ENCODE results near the gene MTUS2. TPM values are rescaled to one million over a fixed set of nuclear protein-coding genes. Genes with fewer than 3 reads are reported as not detected.
"Not testable (repeated sequence)": the region's sequence is repeated elsewhere in the genome, so short reads cannot be mapped to it uniquely, and the experiment has no call there.

The MTUS2 gene
- total and polyA plus RNA-seq, 10 of the 15 experiments (the other 5 are each of a cell fraction or from before 2014, with no cell fraction given) = under 0.01 to 0.05 (median 0.02) TPM; not detected in 6

DNA sequence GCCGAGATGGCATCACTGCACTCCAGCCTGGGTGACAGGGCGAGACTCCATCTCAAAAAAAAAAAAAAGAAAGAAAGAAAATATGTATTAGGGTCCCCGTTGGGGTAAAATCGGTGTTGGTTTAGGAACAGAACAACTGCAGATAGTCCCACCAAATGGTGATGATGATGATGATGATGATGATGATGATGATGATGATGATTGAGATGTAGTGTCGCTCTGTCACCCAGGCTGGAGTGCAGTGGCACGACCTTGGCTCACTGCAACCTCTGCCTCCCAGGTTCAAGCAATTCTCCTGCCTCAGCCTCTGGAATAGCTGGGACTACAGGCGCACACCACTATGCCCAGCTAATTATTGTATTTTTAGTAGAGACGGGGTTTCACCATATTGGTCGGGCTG, 570.5 kb downstream of the MTUS2 start:
- CTCF ChIA-PET; H3K36me3 ChIP-seq (ENCODE audit: control insufficient read depth in 2 of 2, insufficient read depth in 2 of 2, low read length in 1 of 2); H3K79me2 ChIP-seq (ENCODE audit: control insufficient read depth, insufficient read depth, low read length); RAD21 ChIA-PET (ENCODE audit: unreplicated experiment); H3K4me2 ChIP-seq (ENCODE audit: control insufficient read depth, insufficient read depth); SMC1A ChIA-PET (ENCODE audit: uncharacterized antibody, unreplicated experiment); BruUV-seq (replicated peaks); in situ Hi-C loops (cut with MboI); intact Hi-C loops (cut with micrococcal nuclease; ENCODE audit: unreplicated experiment); ATAC-seq; FAIRE-seq; H3K27ac ChIP-seq (ENCODE audit: control insufficient read depth, insufficient read depth); H3K4me3 ChIP-seq; DNase-seq (ENCODE audit: low read depth, low spot score); H3K9ac ChIP-seq (ENCODE audit: control insufficient read depth, insufficient read depth, low read length); H3K4me1 ChIP-seq (ENCODE audit: control insufficient read depth, insufficient read depth, low read length); H3K9me3 ChIP-seq (replicated peaks; ENCODE audit: control insufficient read depth, insufficient read depth, low read length); H3K27me3 ChIP-seq (replicated peaks in 1 of 2; ENCODE audit: control insufficient read depth in 2 of 2, insufficient read depth in 2 of 2, low read length in 1 of 2); H4K20me1 ChIP-seq (ENCODE audit: control insufficient read depth, insufficient read depth); H2AFZ ChIP-seq (ENCODE audit: control insufficient read depth, low read depth, low read length); POLR2A ChIA-PET: not testable (repeated sequence)
- WGBS (ENCODE audit: insufficient coverage, insufficient replicate concordance, low lambda C conversion rate, missing lambda C conversion rate) = 50% methylated on average over 8 of the region's 9 CpGs

DNA sequence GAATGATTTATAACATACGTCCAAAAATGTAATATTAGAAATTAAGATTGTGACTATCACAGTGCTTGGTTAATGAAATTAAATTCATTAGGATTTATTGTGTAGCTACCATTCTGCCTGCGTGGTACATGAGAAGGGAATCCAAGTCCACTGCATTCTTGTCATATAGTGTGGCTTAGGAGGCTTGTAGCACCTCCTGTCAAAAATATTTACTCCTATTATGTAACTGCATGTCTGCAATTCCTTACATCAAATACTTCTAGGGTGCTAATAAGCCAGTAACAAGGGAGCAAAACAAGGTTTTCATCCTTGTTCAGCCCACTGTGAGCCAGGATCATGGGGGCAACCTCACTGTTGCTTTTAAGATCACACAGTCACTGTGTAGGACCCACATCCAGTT, 576.3 kb downstream of the MTUS2 start:
- H3K4me2 ChIP-seq (ENCODE audit: control insufficient read depth, insufficient read depth) = no peak overlapping the region
- H3K4me3 ChIP-seq = no peak overlapping the region
- no peaks in the 10 kb centered on the region for H3K4me1 ChIP-seq (ENCODE audit: control insufficient read depth, insufficient read depth, low read length)
- in situ Hi-C loops (cut with MboI) (no loop called here), intact Hi-C loops (cut with micrococcal nuclease; ENCODE audit: unreplicated experiment) (no loop called here)
- no peak for FAIRE-seq
- no peaks in the 10 kb centered on the region for H4K20me1 ChIP-seq (ENCODE audit: control insufficient read depth, insufficient read depth)
- DNase-seq (ENCODE audit: low read depth, low spot score) = no peak
- 0% methylated on average over 2 of the region's 2 CpGs for WGBS (ENCODE audit: insufficient coverage, insufficient replicate concordance, low lambda C conversion rate, missing lambda C conversion rate)
- ChIA-PET RAD21 (ENCODE audit: unreplicated experiment) (no interaction called here), CTCF (no interaction called here), SMC1A (ENCODE audit: uncharacterized antibody, unreplicated experiment) (no interaction called here), POLR2A (no interaction called here)
- no TSS peak for BruUV-seq (replicated peaks)
- no peak overlapping the region for H2AFZ ChIP-seq (ENCODE audit: control insufficient read depth, low read depth, low read length)
- no peaks in the 10 kb centered on the region for H3K27me3 ChIP-seq (replicated peaks in 1 of 2; ENCODE audit: control insufficient read depth in 2 of 2, insufficient read depth in 2 of 2, low read length in 1 of 2)
- H3K9me3 ChIP-seq (replicated peaks; ENCODE audit: control insufficient read depth, insufficient read depth, low read length) = no peaks in the 10 kb centered on the region
- no peak for ATAC-seq
- no peak overlapping the region for H3K27ac ChIP-seq (ENCODE audit: control insufficient read depth, insufficient read depth)
- no peak overlapping the region for H3K9ac ChIP-seq (ENCODE audit: control insufficient read depth, insufficient read depth, low read length)
- no peaks in the 10 kb centered on the region for H3K36me3 ChIP-seq (ENCODE audit: control insufficient read depth in 2 of 2, insufficient read depth in 2 of 2, low read length in 1 of 2)
- no peaks in the 10 kb centered on the region for H3K79me2 ChIP-seq (ENCODE audit: control insufficient read depth, insufficient read depth, low read length)
- TF ChIP-seq CEBPB (IDR thresholded peaks at IDR 0.05; ENCODE audit: borderline replicate concordance in 1 of 2, low read depth in 2 of 2, low read length in 2 of 2) = no peak
- TF ChIP-seq, protein P1, sequence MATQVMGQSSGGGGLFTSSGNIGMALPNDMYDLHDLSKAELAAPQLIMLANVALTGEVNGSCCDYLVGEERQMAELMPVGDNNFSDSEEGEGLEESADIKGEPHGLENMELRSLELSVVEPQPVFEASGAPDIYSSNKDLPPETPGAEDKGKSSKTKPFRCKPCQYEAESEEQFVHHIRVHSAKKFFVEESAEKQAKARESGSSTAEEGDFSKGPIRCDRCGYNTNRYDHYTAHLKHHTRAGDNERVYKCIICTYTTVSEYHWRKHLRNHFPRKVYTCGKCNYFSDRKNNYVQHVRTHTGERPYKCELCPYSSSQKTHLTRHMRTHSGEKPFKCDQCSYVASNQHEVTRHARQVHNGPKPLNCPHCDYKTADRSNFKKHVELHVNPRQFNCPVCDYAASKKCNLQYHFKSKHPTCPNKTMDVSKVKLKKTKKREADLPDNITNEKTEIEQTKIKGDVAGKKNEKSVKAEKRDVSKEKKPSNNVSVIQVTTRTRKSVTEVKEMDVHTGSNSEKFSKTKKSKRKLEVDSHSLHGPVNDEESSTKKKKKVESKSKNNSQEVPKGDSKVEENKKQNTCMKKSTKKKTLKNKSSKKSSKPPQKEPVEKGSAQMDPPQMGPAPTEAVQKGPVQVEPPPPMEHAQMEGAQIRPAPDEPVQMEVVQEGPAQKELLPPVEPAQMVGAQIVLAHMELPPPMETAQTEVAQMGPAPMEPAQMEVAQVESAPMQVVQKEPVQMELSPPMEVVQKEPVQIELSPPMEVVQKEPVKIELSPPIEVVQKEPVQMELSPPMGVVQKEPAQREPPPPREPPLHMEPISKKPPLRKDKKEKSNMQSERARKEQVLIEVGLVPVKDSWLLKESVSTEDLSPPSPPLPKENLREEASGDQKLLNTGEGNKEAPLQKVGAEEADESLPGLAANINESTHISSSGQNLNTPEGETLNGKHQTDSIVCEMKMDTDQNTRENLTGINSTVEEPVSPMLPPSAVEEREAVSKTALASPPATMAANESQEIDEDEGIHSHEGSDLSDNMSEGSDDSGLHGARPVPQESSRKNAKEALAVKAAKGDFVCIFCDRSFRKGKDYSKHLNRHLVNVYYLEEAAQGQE (IDR thresholded peaks at IDR 0.05; ENCODE audit: low read depth, low read length) = no peak
- no peak for TF ChIP-seq TCF12 (IDR thresholded peaks at IDR 0.05; ENCODE audit: low read depth, low read length)
- TF ChIP-seq PAX8 (IDR thresholded peaks at IDR 0.05) = no peak
- TF ChIP-seq, protein P2, sequence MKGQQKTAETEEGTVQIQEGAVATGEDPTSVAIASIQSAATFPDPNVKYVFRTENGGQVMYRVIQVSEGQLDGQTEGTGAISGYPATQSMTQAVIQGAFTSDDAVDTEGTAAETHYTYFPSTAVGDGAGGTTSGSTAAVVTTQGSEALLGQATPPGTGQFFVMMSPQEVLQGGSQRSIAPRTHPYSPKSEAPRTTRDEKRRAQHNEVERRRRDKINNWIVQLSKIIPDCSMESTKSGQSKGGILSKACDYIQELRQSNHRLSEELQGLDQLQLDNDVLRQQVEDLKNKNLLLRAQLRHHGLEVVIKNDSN (IDR thresholded peaks at IDR 0.05; ENCODE audit: borderline replicate concordance, extremely low read length, insufficient read depth, low read depth, low read length) = no peak
- no peak for TF ChIP-seq MEF2B (IDR thresholded peaks at IDR 0.05; ENCODE audit: partially characterized antibody, poor library complexity, severe bottlenecking)
- no peak for TF ChIP-seq TAF1 (IDR thresholded peaks at IDR 0.05; ENCODE audit: borderline replicate concordance, low read depth, low read length)
- TF ChIP-seq, protein P3, sequence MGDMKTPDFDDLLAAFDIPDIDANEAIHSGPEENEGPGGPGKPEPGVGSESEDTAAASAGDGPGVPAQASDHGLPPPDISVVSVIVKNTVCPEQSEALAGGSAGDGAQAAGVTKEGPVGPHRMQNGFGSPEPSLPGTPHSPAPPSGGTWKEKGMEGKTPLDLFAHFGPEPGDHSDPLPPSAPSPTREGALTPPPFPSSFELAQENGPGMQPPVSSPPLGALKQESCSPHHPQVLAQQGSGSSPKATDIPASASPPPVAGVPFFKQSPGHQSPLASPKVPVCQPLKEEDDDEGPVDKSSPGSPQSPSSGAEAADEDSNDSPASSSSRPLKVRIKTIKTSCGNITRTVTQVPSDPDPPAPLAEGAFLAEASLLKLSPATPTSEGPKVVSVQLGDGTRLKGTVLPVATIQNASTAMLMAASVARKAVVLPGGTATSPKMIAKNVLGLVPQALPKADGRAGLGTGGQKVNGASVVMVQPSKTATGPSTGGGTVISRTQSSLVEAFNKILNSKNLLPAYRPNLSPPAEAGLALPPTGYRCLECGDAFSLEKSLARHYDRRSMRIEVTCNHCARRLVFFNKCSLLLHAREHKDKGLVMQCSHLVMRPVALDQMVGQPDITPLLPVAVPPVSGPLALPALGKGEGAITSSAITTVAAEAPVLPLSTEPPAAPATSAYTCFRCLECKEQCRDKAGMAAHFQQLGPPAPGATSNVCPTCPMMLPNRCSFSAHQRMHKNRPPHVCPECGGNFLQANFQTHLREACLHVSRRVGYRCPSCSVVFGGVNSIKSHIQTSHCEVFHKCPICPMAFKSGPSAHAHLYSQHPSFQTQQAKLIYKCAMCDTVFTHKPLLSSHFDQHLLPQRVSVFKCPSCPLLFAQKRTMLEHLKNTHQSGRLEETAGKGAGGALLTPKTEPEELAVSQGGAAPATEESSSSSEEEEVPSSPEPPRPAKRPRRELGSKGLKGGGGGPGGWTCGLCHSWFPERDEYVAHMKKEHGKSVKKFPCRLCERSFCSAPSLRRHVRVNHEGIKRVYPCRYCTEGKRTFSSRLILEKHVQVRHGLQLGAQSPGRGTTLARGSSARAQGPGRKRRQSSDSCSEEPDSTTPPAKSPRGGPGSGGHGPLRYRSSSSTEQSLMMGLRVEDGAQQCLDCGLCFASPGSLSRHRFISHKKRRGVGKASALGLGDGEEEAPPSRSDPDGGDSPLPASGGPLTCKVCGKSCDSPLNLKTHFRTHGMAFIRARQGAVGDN (IDR thresholded peaks at IDR 0.05) = no peak
- TF ChIP-seq SREBF1 (IDR thresholded peaks at IDR 0.05; ENCODE audit: low read length) = no peak
